HG03064 (cell line): ENCODE measurements around the gene SLC43A1.

Experiments used
- ATAC-seq: cut with Tn5 transposase; IDR thresholded peaks from one replicate; pipeline ENCODE4 v1.9.1; 2021; ENCODE audit warnings: low read depth; ENCODE audit not compliant: unreplicated experiment

Gene SLC43A1

GRCh38 chr11:57436031-57436430 is 79.5 kb downstream of the SLC43A1 start:
- ATAC-seq, result no peak

- no peak for ATAC-seq
Measured at GRCh38 chr11:57434640-57435546, 80.6 kb downstream of the SLC43A1 start.
